ENCODE data around the gene RIPOR3.

DNA sequence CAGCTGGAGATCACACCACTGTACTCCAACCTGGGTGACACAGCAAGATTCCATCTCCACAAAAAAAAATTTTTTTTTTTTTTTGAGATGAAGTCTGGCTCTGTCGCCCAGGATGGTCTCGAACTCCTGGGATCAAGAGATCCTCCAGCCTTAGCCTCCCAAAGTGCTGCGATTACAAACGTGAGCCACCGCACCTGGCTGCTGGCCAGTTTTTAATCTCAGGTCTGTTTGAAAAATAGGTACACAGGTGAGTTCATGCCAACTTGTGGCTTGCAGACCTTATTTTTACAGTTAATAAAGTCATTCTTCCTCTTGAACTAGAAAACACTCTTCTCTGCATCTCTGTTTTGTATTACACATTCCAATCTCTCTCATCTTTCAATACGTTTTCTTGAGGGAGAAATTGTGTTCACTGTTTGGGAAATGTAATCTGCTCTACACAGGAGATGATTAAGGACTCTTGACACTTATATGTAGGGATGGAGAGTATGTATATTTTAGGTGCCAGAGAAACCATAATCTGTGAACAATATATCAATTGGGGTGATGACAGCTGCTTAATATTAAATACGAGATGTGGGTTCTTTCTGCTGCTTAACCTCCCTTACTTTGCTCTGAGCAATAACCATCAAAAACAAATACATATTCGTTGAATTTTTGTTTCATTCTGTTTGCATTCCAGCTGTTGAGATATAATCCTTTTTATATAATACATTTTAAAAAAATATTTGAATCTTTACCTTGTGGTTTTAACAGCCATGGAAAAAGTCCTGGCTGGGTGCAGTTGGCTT, 17.7 kb upstream of the RIPOR3 start:
- TF ChIP-seq, protein P1, sequence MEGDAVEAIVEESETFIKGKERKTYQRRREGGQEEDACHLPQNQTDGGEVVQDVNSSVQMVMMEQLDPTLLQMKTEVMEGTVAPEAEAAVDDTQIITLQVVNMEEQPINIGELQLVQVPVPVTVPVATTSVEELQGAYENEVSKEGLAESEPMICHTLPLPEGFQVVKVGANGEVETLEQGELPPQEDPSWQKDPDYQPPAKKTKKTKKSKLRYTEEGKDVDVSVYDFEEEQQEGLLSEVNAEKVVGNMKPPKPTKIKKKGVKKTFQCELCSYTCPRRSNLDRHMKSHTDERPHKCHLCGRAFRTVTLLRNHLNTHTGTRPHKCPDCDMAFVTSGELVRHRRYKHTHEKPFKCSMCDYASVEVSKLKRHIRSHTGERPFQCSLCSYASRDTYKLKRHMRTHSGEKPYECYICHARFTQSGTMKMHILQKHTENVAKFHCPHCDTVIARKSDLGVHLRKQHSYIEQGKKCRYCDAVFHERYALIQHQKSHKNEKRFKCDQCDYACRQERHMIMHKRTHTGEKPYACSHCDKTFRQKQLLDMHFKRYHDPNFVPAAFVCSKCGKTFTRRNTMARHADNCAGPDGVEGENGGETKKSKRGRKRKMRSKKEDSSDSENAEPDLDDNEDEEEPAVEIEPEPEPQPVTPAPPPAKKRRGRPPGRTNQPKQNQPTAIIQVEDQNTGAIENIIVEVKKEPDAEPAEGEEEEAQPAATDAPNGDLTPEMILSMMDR (IDR thresholded peaks at IDR 0.05; ENCODE audit: poor library complexity) = no peak
- TF ChIP-seq EZH2 (IDR thresholded peaks at IDR 0.05; ENCODE audit: borderline replicate concordance) = no peak

All from hepatocyte (in vitro differentiated cells).